ENCODE measurements around the gene CCNJ. TPM values are rescaled to one million over a fixed set of nuclear protein-coding genes. Genes with fewer than 3 reads are reported as not detected.

CCNJ gene
- total and polyA plus RNA-seq, 2 experiments from 2014 or later, result 14.1 to 29.6 TPM

GRCh38 chr10:96096958-96097357, 53.6 kb downstream of the CCNJ start:
- no peaks in the 10 kb centered on the region for H3K4me1 Mint-ChIP-seq
- H2AFZ ChIP-seq, result 0 out of 2 replicates have a peak overlapping the region, but pooled peaks have one; percentile 23
- H3F3A ChIP-seq (replicated peaks; ENCODE audit: low read depth), result no peaks in the 10 kb centered on the region
- no peak overlapping the region for H3K4me2 ChIP-seq
- H3K36me3 Mint-ChIP-seq (ENCODE audit: low read depth), result no peaks in the 10 kb centered on the region
- TF ChIP-seq, protein P1, sequence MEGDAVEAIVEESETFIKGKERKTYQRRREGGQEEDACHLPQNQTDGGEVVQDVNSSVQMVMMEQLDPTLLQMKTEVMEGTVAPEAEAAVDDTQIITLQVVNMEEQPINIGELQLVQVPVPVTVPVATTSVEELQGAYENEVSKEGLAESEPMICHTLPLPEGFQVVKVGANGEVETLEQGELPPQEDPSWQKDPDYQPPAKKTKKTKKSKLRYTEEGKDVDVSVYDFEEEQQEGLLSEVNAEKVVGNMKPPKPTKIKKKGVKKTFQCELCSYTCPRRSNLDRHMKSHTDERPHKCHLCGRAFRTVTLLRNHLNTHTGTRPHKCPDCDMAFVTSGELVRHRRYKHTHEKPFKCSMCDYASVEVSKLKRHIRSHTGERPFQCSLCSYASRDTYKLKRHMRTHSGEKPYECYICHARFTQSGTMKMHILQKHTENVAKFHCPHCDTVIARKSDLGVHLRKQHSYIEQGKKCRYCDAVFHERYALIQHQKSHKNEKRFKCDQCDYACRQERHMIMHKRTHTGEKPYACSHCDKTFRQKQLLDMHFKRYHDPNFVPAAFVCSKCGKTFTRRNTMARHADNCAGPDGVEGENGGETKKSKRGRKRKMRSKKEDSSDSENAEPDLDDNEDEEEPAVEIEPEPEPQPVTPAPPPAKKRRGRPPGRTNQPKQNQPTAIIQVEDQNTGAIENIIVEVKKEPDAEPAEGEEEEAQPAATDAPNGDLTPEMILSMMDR (conservative IDR thresholded peaks at IDR 0.05; ENCODE audit: low read depth in 2 of 2), result no peak
- no peak for TF ChIP-seq CREB1 (CRISPR knock-in tag; IDR thresholded peaks at IDR 0.05; ENCODE audit: low read depth)
- TF ChIP-seq POLR2AphosphoS5 (IDR thresholded peaks at IDR 0.05; ENCODE audit: low read depth), result no peak
- TF ChIP-seq REST (IDR thresholded peaks at IDR 0.05; ENCODE audit: unreplicated experiment), result no peak
- no peak for TF ChIP-seq JUNB (IDR thresholded peaks at IDR 0.05; ENCODE audit: unreplicated experiment)
- no peak for TF ChIP-seq STAT1 (IDR thresholded peaks at IDR 0.05; ENCODE audit: unreplicated experiment)
- no peak for TF ChIP-seq EZH2 (IDR thresholded peaks at IDR 0.05; ENCODE audit: low read depth, unreplicated experiment)
- no peak for TF ChIP-seq ZNF114 (CRISPR knock-in tag; IDR thresholded peaks at IDR 0.05)
- no peak for TF ChIP-seq ZNF331 (CRISPR knock-in tag; IDR thresholded peaks at IDR 0.05; ENCODE audit: low read depth)
- TF ChIP-seq, protein P2, sequence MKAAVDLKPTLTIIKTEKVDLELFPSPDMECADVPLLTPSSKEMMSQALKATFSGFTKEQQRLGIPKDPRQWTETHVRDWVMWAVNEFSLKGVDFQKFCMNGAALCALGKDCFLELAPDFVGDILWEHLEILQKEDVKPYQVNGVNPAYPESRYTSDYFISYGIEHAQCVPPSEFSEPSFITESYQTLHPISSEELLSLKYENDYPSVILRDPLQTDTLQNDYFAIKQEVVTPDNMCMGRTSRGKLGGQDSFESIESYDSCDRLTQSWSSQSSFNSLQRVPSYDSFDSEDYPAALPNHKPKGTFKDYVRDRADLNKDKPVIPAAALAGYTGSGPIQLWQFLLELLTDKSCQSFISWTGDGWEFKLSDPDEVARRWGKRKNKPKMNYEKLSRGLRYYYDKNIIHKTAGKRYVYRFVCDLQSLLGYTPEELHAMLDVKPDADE (IDR thresholded peaks at IDR 0.05), result no peak
- TF ChIP-seq EZH2phosphoT487 (IDR thresholded peaks at IDR 0.05; ENCODE audit: unreplicated experiment), result no peak
- TF ChIP-seq, protein P3, sequence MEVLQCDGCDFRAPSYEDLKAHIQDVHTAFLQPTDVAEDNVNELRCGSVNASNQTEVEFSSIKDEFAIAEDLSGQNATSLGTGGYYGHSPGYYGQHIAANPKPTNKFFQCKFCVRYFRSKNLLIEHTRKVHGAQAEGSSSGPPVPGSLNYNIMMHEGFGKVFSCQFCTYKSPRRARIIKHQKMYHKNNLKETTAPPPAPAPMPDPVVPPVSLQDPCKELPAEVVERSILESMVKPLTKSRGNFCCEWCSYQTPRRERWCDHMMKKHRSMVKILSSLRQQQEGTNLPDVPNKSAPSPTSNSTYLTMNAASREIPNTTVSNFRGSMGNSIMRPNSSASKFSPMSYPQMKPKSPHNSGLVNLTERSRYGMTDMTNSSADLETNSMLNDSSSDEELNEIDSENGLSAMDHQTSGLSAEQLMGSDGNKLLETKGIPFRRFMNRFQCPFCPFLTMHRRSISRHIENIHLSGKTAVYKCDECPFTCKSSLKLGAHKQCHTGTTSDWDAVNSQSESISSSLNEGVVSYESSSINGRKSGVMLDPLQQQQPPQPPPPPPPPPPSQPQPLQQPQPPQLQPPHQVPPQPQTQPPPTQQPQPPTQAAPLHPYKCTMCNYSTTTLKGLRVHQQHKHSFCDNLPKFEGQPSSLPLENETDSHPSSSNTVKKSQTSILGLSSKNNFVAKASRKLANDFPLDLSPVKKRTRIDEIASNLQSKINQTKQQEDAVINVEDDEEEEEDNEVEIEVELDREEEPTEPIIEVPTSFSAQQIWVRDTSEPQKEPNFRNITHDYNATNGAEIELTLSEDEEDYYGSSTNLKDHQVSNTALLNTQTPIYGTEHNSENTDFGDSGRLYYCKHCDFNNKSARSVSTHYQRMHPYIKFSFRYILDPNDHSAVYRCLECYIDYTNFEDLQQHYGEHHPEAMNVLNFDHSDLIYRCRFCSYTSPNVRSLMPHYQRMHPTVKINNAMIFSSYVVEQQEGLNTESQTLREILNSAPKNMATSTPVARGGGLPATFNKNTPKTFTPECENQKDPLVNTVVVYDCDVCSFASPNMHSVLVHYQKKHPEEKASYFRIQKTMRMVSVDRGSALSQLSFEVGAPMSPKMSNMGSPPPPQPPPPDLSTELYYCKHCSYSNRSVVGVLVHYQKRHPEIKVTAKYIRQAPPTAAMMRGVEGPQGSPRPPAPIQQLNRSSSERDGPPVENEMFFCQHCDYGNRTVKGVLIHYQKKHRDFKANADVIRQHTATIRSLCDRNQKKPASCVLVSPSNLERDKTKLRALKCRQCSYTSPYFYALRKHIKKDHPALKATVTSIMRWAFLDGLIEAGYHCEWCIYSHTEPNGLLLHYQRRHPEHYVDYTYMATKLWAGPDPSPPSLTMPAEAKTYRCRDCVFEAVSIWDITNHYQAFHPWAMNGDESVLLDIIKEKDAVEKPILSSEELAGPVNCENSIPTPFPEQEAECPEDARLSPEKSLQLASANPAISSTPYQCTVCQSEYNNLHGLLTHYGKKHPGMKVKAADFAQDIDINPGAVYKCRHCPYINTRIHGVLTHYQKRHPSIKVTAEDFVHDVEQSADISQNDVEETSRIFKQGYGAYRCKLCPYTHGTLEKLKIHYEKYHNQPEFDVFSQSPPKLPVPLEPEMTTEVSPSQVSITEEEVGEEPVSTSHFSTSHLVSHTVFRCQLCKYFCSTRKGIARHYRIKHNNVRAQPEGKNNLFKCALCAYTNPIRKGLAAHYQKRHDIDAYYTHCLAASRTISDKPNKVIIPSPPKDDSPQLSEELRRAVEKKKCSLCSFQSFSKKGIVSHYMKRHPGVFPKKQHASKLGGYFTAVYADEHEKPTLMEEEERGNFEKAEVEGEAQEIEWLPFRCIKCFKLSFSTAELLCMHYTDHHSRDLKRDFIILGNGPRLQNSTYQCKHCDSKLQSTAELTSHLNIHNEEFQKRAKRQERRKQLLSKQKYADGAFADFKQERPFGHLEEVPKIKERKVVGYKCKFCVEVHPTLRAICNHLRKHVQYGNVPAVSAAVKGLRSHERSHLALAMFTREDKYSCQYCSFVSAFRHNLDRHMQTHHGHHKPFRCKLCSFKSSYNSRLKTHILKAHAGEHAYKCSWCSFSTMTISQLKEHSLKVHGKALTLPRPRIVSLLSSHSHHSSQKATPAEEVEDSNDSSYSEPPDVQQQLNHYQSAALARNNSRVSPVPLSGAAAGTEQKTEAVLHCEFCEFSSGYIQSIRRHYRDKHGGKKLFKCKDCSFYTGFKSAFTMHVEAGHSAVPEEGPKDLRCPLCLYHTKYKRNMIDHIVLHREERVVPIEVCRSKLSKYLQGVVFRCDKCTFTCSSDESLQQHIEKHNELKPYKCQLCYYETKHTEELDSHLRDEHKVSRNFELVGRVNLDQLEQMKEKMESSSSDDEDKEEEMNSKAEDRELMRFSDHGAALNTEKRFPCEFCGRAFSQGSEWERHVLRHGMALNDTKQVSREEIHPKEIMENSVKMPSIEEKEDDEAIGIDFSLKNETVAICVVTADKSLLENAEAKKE (CRISPR knock-in tag; IDR thresholded peaks at IDR 0.05), result no peak
- TF ChIP-seq NANOG (IDR thresholded peaks at IDR 0.05; ENCODE audit: borderline replicate concordance), result no peak
- H3K4me3 ChIP-seq, result no peak overlapping the region
- H3K79me2 ChIP-seq (replicated peaks; ENCODE audit: insufficient read depth), result no peaks in the 10 kb centered on the region
- no peaks in the 10 kb centered on the region for H3K36me3 ChIP-seq (ENCODE audit: insufficient read depth)
- no peaks in the 10 kb centered on the region for H3K9me2 ChIP-seq (ENCODE audit: insufficient read depth)
- H3K27ac Mint-ChIP-seq, result no peak overlapping the region
- ATAC-seq (no peak), DNase-seq (ENCODE audit: low spot score) (no peak)
- H3K27me3 Mint-ChIP-seq (ENCODE audit: insufficient read depth, low read depth, poor library complexity), result peaks cover 9% of the 10 kb centered on the region
- H4K20me1 ChIP-seq (replicated peaks; ENCODE audit: insufficient read depth), result no peaks in the 10 kb centered on the region
- no peaks in the 10 kb centered on the region for H3K4me1 ChIP-seq (ENCODE audit: insufficient read depth)
- H3K27ac ChIP-seq (ENCODE audit: low read depth), result no peak overlapping the region
- H3K9me3 Mint-ChIP-seq, result no peaks in the 10 kb centered on the region
- peaks cover 22% of the 10 kb centered on the region; the same call in 1 of the 2 replicates for H3K27me3 ChIP-seq (ENCODE audit: insufficient read depth)
- no peak overlapping the region for H3K4me3 Mint-ChIP-seq

Measured in GM23338 (cell line).